ENCODE results near the gene SERPINC1.
"Not testable (repeated sequence)": the region's sequence is repeated elsewhere in the genome, so short reads cannot be mapped to it uniquely, and the experiment has no call there.

Gene SERPINC1

GRCh38 chr1:173917149-173917548 is at the start of gene SERPINC1:
Gene SERPINC1, minus strand, starts transcription at chr1:173917327. Its CDS starts 68 bp downstream, at chr1:173917259.
- Histone ChIP-seq H3K79me2 (ENCODE audit: insufficient read depth, low read length) (no peaks in the 10 kb centered on the region), H3K27me3 (ENCODE audit: insufficient read depth, low read length) (no peaks in the 10 kb centered on the region), H3K27ac (ENCODE audit: low read depth, low read length, poor library complexity, severe bottlenecking) (no peak within 1 kb of the TSS), H3F3A (ENCODE audit: insufficient read depth, low read length) (no peaks in the 10 kb centered on the region), H3K4me2 (ENCODE audit: low read length) (no peak within 1 kb of the TSS), H3K36me3 (ENCODE audit: insufficient read depth, low read length) (no peaks in the 10 kb centered on the region), H3K9me3 (ENCODE audit: low read length) (no peaks in the 10 kb centered on the region), H2AFZ (ENCODE audit: low read length) (no peak within 1 kb of the TSS), H3K4me3 (ENCODE audit: low read depth, low read length, poor library complexity, severe bottlenecking) (no peak within 1 kb of the TSS), H3K4me1 (ENCODE audit: insufficient read depth, low read length, severe bottlenecking) (no peaks in the 10 kb centered on the region), H3K9ac (ENCODE audit: low read length) (no peak within 1 kb of the TSS), H3K9me2 (ENCODE audit: low read depth, low read length) (no peaks in the 10 kb centered on the region), H4K20me1 (ENCODE audit: insufficient read depth, low read length) (no peaks in the 10 kb centered on the region)
- no peak for TF ChIP-seq EZH2 (IDR thresholded peaks at IDR 0.05; ENCODE audit: borderline replicate concordance, low read length)
- no peak for TF ChIP-seq CTCF (IDR thresholded peaks at IDR 0.05; ENCODE audit: low read length)

GRCh38 chr1:173965896-173966295 is 48.8 kb upstream of the SERPINC1 start:
- H2AFZ ChIP-seq (ENCODE audit: low read length); H4K20me1 ChIP-seq (ENCODE audit: insufficient read depth, low read length); H3K4me2 ChIP-seq (ENCODE audit: low read length); H3K4me3 ChIP-seq (ENCODE audit: low read depth, low read length, poor library complexity, severe bottlenecking); H3K79me2 ChIP-seq (ENCODE audit: insufficient read depth, low read length); H3F3A ChIP-seq (ENCODE audit: insufficient read depth, low read length); H3K4me1 ChIP-seq (ENCODE audit: insufficient read depth, low read length, severe bottlenecking); H3K9me2 ChIP-seq (ENCODE audit: low read depth, low read length); H3K9ac ChIP-seq (ENCODE audit: low read length); H3K27ac ChIP-seq (ENCODE audit: low read depth, low read length, poor library complexity, severe bottlenecking); H3K27me3 ChIP-seq (ENCODE audit: insufficient read depth, low read length); H3K9me3 ChIP-seq (ENCODE audit: low read length): not testable (repeated sequence)
- H3K36me3 ChIP-seq (ENCODE audit: insufficient read depth, low read length): peaks cover 85% of the 10 kb centered on the region

GRCh38 chr1:173963477-173963876 is 46.4 kb upstream of the SERPINC1 start:
- Histone ChIP-seq H3K79me2 (ENCODE audit: insufficient read depth, low read length) (no peaks in the 10 kb centered on the region), H3K4me3 (ENCODE audit: low read depth, low read length, poor library complexity, severe bottlenecking) (no peak overlapping the region), H3K36me3 (ENCODE audit: insufficient read depth, low read length) (peaks cover 91% of the 10 kb centered on the region), H3K27me3 (ENCODE audit: insufficient read depth, low read length) (no peaks in the 10 kb centered on the region), H3K4me1 (ENCODE audit: insufficient read depth, low read length, severe bottlenecking) (no peaks in the 10 kb centered on the region), H3K9me2 (ENCODE audit: low read depth, low read length) (no peaks in the 10 kb centered on the region), H3K27ac (ENCODE audit: low read depth, low read length, poor library complexity, severe bottlenecking) (no peak overlapping the region), H3K9ac (ENCODE audit: low read length) (no peak overlapping the region), H3F3A (ENCODE audit: insufficient read depth, low read length) (no peaks in the 10 kb centered on the region; the same call in 1 of the 2 replicates), H2AFZ (ENCODE audit: low read length) (no peak overlapping the region), H3K9me3 (ENCODE audit: low read length) (no peaks in the 10 kb centered on the region), H4K20me1 (ENCODE audit: insufficient read depth, low read length) (no peaks in the 10 kb centered on the region), H3K4me2 (ENCODE audit: low read length) (no peak overlapping the region)
- TF ChIP-seq CTCF (IDR thresholded peaks at IDR 0.05; ENCODE audit: low read length) (no peak), EZH2 (IDR thresholded peaks at IDR 0.05; ENCODE audit: borderline replicate concordance, low read length) (no peak)

- no peaks in the 10 kb centered on the region for H4K20me1 ChIP-seq (ENCODE audit: insufficient read depth, low read length)
- H3K27me3 ChIP-seq (ENCODE audit: insufficient read depth, low read length): no peaks in the 10 kb centered on the region
- H3K9me3 ChIP-seq (ENCODE audit: low read length): no peaks in the 10 kb centered on the region
- H3F3A ChIP-seq (ENCODE audit: insufficient read depth, low read length): no peaks in the 10 kb centered on the region; the same call in 1 of the 2 replicates
- no peak overlapping the region for H3K4me3 ChIP-seq (ENCODE audit: low read depth, low read length, poor library complexity, severe bottlenecking)
- H2AFZ ChIP-seq (ENCODE audit: low read length): no peak overlapping the region
- peaks cover 81% of the 10 kb centered on the region for H3K36me3 ChIP-seq (ENCODE audit: insufficient read depth, low read length)
- no peak overlapping the region for H3K27ac ChIP-seq (ENCODE audit: low read depth, low read length, poor library complexity, severe bottlenecking)
- no peak overlapping the region for H3K9ac ChIP-seq (ENCODE audit: low read length)
- no peaks in the 10 kb centered on the region for H3K79me2 ChIP-seq (ENCODE audit: insufficient read depth, low read length)
- H3K4me2 ChIP-seq (ENCODE audit: low read length): no peak overlapping the region
- TF ChIP-seq CTCF (IDR thresholded peaks at IDR 0.05; ENCODE audit: low read length) (no peak), EZH2 (IDR thresholded peaks at IDR 0.05; ENCODE audit: borderline replicate concordance, low read length) (no peak)
- H3K9me2 ChIP-seq (ENCODE audit: low read depth, low read length): no peaks in the 10 kb centered on the region
- H3K4me1 ChIP-seq (ENCODE audit: insufficient read depth, low read length, severe bottlenecking): no peaks in the 10 kb centered on the region
These were observed 43.5 kb upstream of the SERPINC1 start for GRCh38 chr1:173960625-173961024.

Measured in OCI-LY1 (cell line).